ENCODE measurements around the gene DNAI1. TPM values are rescaled to one million over a fixed set of nuclear protein-coding genes. Genes with fewer than 3 reads are reported as not detected.

DNAI1 gene
- total and polyA plus RNA-seq, 2 of the 13 experiments (the other 11 are each of a cell fraction or from before 2014, with no cell fraction given), result not detected

- TF ChIP-seq PRDM15 (CRISPR knock-in tag; IDR thresholded peaks at IDR 0.05) (no peak), MAFK (conservative IDR thresholded peaks at IDR 0.05 in 1 of 2, IDR thresholded peaks at IDR 0.05 in 1 of 2; ENCODE audit: low read length in 2 of 2) (peak; percentile 47 to 50), PHF5A (CRISPR knock-in tag; IDR thresholded peaks at IDR 0.05; ENCODE audit: low read depth, unreplicated experiment) (no peak), REXO4 (CRISPR knock-in tag; IDR thresholded peaks at IDR 0.05; ENCODE audit: borderline replicate concordance) (no peak), ZNF770 (CRISPR knock-in tag; IDR thresholded peaks at IDR 0.05) (no peak), ZNF335 (CRISPR knock-in tag; IDR thresholded peaks at IDR 0.05) (0 out of 2 replicates have a peak, but pooled peaks have one; percentile 9), MEIS1 (CRISPR knock-in tag; IDR thresholded peaks at IDR 0.05; ENCODE audit: borderline replicate concordance) (no peak), HOXD1 (CRISPR knock-in tag; IDR thresholded peaks at IDR 0.05) (no peak), RXRB (CRISPR knock-in tag; IDR thresholded peaks at IDR 0.05; ENCODE audit: borderline replicate concordance) (0 out of 2 replicates have a peak, but pooled peaks have one; percentile 11), TARDBP (CRISPR knock-in tag; IDR thresholded peaks at IDR 0.05) (0 out of 2 replicates have a peak, but pooled peaks have one; percentile 24), ATF7-NPFF (CRISPR knock-in tag; IDR thresholded peaks at IDR 0.05; ENCODE audit: low read depth) (no peak), RFXANK (CRISPR knock-in tag; IDR thresholded peaks at IDR 0.05) (no peak), ZNF761 (CRISPR knock-in tag; conservative IDR thresholded peaks at IDR 0.05) (no peak), SALL2 (CRISPR knock-in tag; IDR thresholded peaks at IDR 0.05) (no peak), ZFYVE20 (CRISPR knock-in tag; IDR thresholded peaks at IDR 0.05; ENCODE audit: borderline replicate concordance, low read depth) (no peak), FIP1L1 (IDR thresholded peaks at IDR 0.05; ENCODE audit: borderline replicate concordance, insufficient read depth, low read depth, low read length) (no peak), KDM2A (CRISPR knock-in tag; IDR thresholded peaks at IDR 0.05; ENCODE audit: borderline replicate concordance, low read depth) (peak; percentile 68; the same call in 1 of the 2 replicates)
- TF ChIP-seq, protein P1, sequence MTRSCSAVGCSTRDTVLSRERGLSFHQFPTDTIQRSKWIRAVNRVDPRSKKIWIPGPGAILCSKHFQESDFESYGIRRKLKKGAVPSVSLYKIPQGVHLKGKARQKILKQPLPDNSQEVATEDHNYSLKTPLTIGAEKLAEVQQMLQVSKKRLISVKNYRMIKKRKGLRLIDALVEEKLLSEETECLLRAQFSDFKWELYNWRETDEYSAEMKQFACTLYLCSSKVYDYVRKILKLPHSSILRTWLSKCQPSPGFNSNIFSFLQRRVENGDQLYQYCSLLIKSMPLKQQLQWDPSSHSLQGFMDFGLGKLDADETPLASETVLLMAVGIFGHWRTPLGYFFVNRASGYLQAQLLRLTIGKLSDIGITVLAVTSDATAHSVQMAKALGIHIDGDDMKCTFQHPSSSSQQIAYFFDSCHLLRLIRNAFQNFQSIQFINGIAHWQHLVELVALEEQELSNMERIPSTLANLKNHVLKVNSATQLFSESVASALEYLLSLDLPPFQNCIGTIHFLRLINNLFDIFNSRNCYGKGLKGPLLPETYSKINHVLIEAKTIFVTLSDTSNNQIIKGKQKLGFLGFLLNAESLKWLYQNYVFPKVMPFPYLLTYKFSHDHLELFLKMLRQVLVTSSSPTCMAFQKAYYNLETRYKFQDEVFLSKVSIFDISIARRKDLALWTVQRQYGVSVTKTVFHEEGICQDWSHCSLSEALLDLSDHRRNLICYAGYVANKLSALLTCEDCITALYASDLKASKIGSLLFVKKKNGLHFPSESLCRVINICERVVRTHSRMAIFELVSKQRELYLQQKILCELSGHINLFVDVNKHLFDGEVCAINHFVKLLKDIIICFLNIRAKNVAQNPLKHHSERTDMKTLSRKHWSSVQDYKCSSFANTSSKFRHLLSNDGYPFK (CRISPR knock-in tag; IDR thresholded peaks at IDR 0.05; ENCODE audit: borderline replicate concordance), result no peak; the same call in 1 of the 2 replicates
- TF ChIP-seq, protein P2, sequence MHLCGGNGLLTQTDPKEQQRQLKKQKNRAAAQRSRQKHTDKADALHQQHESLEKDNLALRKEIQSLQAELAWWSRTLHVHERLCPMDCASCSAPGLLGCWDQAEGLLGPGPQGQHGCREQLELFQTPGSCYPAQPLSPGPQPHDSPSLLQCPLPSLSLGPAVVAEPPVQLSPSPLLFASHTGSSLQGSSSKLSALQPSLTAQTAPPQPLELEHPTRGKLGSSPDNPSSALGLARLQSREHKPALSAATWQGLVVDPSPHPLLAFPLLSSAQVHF (CRISPR knock-in tag; IDR thresholded peaks at IDR 0.05), result no peak
Measured at GRCh38 chr9:34458013-34458958, at the start of gene DNAI1, which contains the start of gene FAM219A (continued).

Data from HepG2 (cell line).